Measurements from ENCODE around the gene NDUFS2. TPM values are rescaled to one million over a fixed set of nuclear protein-coding genes. Genes with fewer than 3 reads are reported as not detected.

NDUFS2 gene
- total and polyA plus RNA-seq, 9 of the 15 experiments (the other 6 are each of a cell fraction or from before 2014, with no cell fraction given) = 70.0 to 176 (median 141) TPM

GRCh38 chr1:161200992-161201835, 953 bp upstream of the NDUFS2 start (continued):
- peak; percentile 24; the same call in 1 of the 2 replicates for TF ChIP-seq ATF3 (IDR thresholded peaks at IDR 0.05)
- no peak for TF ChIP-seq ATF3 (CRISPR knock-in tag; conservative IDR thresholded peaks at IDR 0.05)
- TF ChIP-seq BRD4 (IDR thresholded peaks at IDR 0.05) = 0 out of 2 replicates have a peak, but pooled peaks have one; percentile 20
- no peak for TF ChIP-seq PRMT5 (CRISPR knock-in tag; IDR thresholded peaks at IDR 0.05)
- no peak for TF ChIP-seq MEF2A (IDR thresholded peaks at IDR 0.05; ENCODE audit: control insufficient read depth, low read depth, low read length)
- no peak for TF ChIP-seq CBX5 (IDR thresholded peaks at IDR 0.05; ENCODE audit: borderline replicate concordance, low read depth)
- peak; percentile 72 for TF ChIP-seq ZNF766 (CRISPR knock-in tag; conservative IDR thresholded peaks at IDR 0.05)
- 0 out of 3 replicates have a peak, but pooled peaks of 1 of the 2 experiments have one; percentile 10 for TF ChIP-seq CBX3 (IDR thresholded peaks at IDR 0.05; ENCODE audit: borderline replicate concordance in 1 of 2, low read length in 2 of 2)
- 0 out of 2 replicates have a peak, but pooled peaks have one; percentile 7 for TF ChIP-seq SOX6 (IDR thresholded peaks at IDR 0.05)
- no peak for TF ChIP-seq TSC22D4 (tag; IDR thresholded peaks at IDR 0.05)
- 0 out of 2 replicates have a peak, but pooled peaks have one; percentile 17 for TF ChIP-seq SMARCC2 (IDR thresholded peaks at IDR 0.05; ENCODE audit: low read depth)
- TF ChIP-seq ZNF740 (CRISPR knock-in tag; IDR thresholded peaks at IDR 0.05) = peak; percentile 24
- TF ChIP-seq ZNF740 (tag; IDR thresholded peaks at IDR 0.05) = peak in 1 of 2 experiments; percentile 48; a peak in 2 of 4 replicates
- TF ChIP-seq ZBTB33 (CRISPR knock-in tag; IDR thresholded peaks at IDR 0.05) = peak; percentile 45; the same call in 1 of the 2 replicates
- TF ChIP-seq POLR2AphosphoS5 (IDR thresholded peaks at IDR 0.05; ENCODE audit: control insufficient read depth, insufficient read depth, low read depth, low read length) = no peak
- no peak for TF ChIP-seq GMEB1 (CRISPR knock-in tag; IDR thresholded peaks at IDR 0.05)
- TF ChIP-seq UBTF (IDR thresholded peaks at IDR 0.05; ENCODE audit: borderline replicate concordance in 1 of 2, low read depth in 2 of 2, low read length in 2 of 2) = 0 out of 4 replicates have a peak, but pooled peaks of 1 of the 2 experiments have one; percentile 14
- 0 out of 2 replicates have a peak, but pooled peaks have one; percentile 33 for TF ChIP-seq ZNF644 (tag; IDR thresholded peaks at IDR 0.05; ENCODE audit: low read depth)
